Gastroesophageal sphincter (tissue), 3 donors: Measurements from ENCODE around the gene DCTPP1.

Experiments
- EP300 ChIP-seq: sonication (generic); formaldehyde crosslinking; IDR thresholded peaks from one replicate; pipeline ENCODE4 v1.6.1; 2017; ENCODE audit warnings: antibody characterized with exemption, mild to moderate bottlenecking
- POLR2A ChIP-seq, 2 donors: fragments of 450-650 bp; IDR thresholded peaks; one replicate each; pipeline ENCODE4 v1.6.1; 2017; ENCODE audit warnings: antibody characterized with exemption in 2 of 2, mild to moderate bottlenecking in 2 of 2, moderate library complexity in 1 of 2
- TF ChIP-seq, protein P1 (sequence below), 4 experiments: fragments of 200-600 bp in 2 of 4; fragments of 450-650 bp in 2 of 4; sonication (generic) in 1 of 4; IDR thresholded peaks; one replicate each; pipeline ENCODE4 v1.5.1; 2017 to 2019; ENCODE audit warnings: antibody characterized with exemption in 4 of 4, mild to moderate bottlenecking in 2 of 4, moderate library complexity in 2 of 4

DNA sequence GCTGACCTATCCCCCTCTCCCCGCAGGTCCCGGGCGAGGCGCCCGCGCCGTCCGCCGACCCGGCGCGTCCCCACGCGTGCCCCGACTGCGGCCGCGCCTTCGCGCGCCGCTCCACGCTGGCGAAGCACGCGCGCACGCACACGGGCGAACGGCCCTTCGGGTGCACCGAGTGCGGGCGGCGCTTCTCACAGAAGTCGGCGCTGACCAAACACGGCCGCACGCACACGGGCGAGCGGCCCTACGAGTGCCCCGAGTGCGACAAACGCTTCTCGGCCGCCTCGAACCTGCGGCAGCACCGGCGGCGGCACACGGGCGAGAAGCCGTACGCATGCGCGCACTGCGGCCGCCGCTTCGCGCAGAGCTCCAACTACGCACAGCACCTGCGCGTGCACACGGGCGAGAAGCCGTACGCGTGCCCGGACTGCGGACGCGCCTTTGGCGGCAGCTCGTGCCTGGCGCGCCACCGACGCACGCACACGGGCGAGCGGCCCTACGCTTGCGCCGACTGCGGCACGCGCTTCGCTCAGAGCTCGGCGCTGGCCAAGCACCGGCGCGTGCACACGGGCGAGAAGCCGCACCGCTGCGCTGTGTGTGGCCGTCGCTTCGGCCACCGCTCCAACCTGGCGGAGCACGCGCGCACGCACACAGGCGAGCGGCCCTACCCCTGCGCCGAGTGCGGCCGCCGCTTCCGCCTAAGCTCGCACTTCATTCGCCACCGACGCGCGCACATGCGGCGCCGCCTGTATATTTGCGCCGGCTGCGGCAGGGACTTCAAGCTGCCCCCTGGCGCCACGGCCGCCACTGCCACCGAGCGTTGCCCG, 12.1 kb downstream of the DCTPP1 start:
- TF ChIP-seq POLR2A (IDR thresholded peaks at IDR 0.05) (peak in 1 of 2 donors; percentile 33), EP300 (no peak)
- TF ChIP-seq, protein P1, sequence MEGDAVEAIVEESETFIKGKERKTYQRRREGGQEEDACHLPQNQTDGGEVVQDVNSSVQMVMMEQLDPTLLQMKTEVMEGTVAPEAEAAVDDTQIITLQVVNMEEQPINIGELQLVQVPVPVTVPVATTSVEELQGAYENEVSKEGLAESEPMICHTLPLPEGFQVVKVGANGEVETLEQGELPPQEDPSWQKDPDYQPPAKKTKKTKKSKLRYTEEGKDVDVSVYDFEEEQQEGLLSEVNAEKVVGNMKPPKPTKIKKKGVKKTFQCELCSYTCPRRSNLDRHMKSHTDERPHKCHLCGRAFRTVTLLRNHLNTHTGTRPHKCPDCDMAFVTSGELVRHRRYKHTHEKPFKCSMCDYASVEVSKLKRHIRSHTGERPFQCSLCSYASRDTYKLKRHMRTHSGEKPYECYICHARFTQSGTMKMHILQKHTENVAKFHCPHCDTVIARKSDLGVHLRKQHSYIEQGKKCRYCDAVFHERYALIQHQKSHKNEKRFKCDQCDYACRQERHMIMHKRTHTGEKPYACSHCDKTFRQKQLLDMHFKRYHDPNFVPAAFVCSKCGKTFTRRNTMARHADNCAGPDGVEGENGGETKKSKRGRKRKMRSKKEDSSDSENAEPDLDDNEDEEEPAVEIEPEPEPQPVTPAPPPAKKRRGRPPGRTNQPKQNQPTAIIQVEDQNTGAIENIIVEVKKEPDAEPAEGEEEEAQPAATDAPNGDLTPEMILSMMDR (IDR thresholded peaks at IDR 0.05), result peak in 3 of 4 experiments; percentile 22 to 52 (median 26)
